GM12872 (cell line): ENCODE data around the gene GOLT1A.

ENCODE experiments used
- CTCF ChIP-seq: IDR thresholded peaks from 3 replicates; pipeline ENCODE4 v1.5.1; 2011; ENCODE audit warnings: low read depth, mild to moderate bottlenecking, low read length, moderate library complexity; ENCODE audit not compliant: insufficient read depth

Gene GOLT1A

GRCh38 chr1:204170494-204171155 is 43.2 kb downstream of the GOLT1A start:
- no peak for TF ChIP-seq CTCF

GRCh38 chr1:204169858-204170257 is 43.9 kb downstream of the GOLT1A start:
- TF ChIP-seq CTCF: no peak

DNA sequence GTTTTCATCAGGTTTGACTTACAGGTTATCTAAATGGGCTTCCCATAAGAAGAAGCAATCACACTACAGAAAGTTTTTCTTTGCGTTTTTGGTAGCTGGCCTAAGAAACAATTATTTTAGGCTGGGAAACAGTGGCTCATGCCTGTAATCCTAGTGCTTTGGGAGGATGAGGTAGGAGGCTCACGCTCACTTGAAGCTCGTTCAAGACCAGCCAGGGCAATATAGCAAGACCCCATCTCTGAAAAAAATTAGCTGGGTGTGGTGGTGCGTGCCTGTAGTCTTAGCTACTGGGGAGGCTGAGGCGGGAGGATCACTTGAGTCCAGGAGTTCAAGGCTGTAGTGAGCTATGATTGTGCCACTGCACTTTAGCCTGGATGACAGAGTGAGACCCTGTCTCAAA is 46.1 kb downstream of the GOLT1A start:
- no peak for TF ChIP-seq CTCF

DNA sequence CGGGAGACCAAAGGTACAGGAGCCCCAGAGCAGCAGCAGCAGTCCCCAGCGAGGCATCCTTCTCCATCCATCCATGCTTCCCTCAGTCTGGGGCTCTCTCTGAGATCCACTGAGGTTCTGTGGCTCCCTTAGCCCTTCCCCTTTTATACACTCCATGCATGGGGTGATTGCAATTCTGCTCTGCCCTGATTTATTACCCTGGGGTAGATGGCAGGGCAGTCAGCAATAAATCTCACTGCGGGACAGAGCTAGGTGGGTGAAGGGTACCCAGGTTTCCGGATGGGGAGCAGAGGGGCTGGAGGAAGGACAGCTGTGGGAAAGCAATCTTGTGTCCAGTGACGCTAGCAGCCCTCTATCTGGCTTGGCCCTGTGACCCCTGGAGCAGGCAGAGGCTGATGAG is 47.6 kb downstream of the GOLT1A start, which contains the start of gene REN:
Gene REN, minus strand, starts transcription at position 119 of the 400 bp plus-strand sequence. Its CDS starts 44 bp downstream, at position 75.
- no peak for TF ChIP-seq CTCF

DNA sequence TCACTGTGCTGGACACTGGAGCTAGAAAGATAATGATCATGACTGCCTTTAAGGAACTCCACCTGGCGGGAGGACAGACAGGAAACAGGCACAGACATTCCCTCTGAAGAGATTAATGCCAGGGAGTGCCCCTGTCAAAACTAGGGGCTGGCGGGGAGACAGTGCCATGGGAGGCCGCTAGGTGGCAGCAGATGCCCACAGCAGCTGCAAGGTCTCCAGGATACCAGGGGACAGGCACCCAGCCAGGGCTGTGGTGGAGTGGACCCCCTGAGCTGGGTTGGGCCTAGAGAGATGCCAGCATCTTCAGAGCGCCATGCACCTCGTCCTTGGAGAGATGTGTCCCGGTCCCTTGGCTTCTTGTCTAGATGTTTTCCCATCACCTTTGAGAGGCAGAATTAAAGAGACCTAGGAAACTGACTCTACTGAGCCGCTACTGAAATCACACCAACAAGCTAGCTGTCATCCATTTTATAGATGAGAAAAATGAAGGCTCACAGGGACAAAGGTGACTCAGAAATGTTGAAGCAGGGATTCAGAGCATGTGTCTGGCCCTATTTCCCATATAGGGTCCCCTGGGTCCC is 51.2 kb downstream of the GOLT1A start:
- TF ChIP-seq CTCF: peak; percentile 99

DNA sequence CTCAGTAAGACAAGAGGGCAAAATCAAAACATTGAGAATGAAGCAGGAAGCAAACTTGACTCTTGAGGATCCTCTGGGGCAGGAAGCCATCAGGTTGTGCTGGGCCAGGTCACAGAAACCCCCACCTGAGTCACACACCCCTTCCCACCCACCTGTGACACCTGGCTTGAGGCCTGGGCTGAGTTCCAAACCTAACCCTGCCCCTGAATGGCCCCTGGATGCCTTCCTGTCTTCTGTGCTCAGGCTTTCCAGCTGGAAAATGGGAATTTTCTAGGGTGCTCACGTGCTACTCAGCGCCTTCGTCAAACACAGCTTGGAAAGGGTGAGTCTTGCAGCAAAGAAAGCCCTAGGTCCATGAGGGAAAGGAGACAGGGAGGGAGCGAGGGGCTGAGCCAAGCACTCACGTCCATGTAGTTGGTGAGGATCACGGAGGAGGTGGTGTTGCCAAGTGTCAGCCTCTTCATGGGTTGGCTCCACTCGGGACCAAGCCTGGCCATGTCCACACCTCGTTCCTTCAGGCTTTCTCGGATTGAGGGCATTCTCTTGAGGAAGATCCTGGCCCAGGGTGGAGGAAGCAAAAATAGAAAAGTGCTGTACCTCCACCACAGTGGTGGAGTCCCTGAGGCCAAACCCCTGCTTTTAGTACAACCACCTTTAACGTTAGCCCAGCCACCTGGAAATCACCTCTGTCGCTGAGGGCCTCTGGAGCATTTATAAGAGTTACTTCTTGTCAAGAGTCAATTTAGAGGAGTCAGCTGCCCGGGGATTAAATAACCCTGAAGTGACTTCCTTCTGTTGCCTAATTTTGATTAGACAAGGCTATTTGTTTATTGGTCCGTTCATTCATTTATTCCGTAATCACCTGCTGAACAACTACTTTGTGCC is 51.9 kb downstream of the GOLT1A start:
- no peak for TF ChIP-seq CTCF

GRCh38 chr1:204157962-204158361 is 55.8 kb downstream of the GOLT1A start:
- no peak for TF ChIP-seq CTCF
